Keratinocyte (primary cell): ENCODE results near the gene DNMBP.

Experiments used
- CTCF ChIP-seq, 3 experiments: IDR thresholded peaks in 1 of 3; conservative IDR thresholded peaks in 1 of 3; optimal IDR thresholded peaks in 1 of 3; 2 replicates in 2 of 3; 3 replicates in 1 of 3; pipeline versions ENCODE3 to v1.5.1; 2011; ENCODE audit warnings: low read length in 3 of 3, mild to moderate bottlenecking in 3 of 3, moderate library complexity in 2 of 3, control low read depth in 1 of 3, inconsistent platforms in 1 of 3; ENCODE audit not compliant: insufficient read depth in 2 of 3; ENCODE audit errors: extremely low read depth in 1 of 3
- EZH2 ChIP-seq: IDR thresholded peaks from one replicate; pipeline ENCODE4 v1.6.1; 2012; ENCODE audit warnings: inconsistent platforms, mild to moderate bottlenecking, low read length, moderate library complexity

- TF ChIP-seq CTCF (optimal IDR thresholded peaks at IDR 0.05 in 1 of 3, IDR thresholded peaks at IDR 0.05 in 1 of 3, conservative IDR thresholded peaks at IDR 0.05 in 1 of 3; ENCODE audit: extremely low read depth in 1 of 3, insufficient read depth in 2 of 3, low read length in 3 of 3): no peak
- no peak for TF ChIP-seq EZH2
Measured at GRCh38 chr10:99875473-99875872, 134.3 kb downstream of the DNMBP start.
